Hepatocyte (in vitro differentiated cells): Measurements from ENCODE around the gene RSPH10B2. TPM values are rescaled to one million over a fixed set of nuclear protein-coding genes. Genes with fewer than 3 reads are reported as not detected.
"Not testable (repeated sequence)": the region's sequence is repeated elsewhere in the genome, so short reads cannot be mapped to it uniquely, and the experiment has no call there.

Experiments used
- DNase-seq: peaks from one replicate; pipeline ENCODE4 v3.0.0-alpha.2; 2016; ENCODE audit warnings: low spot score
- H2AFZ ChIP-seq: fragments of 200-600 bp; sonication (generic); 2 replicates; pipeline ENCODE4 v1.6.0; 2016; ENCODE audit warnings: antibody characterized with exemption, mild to moderate bottlenecking
- H3K27ac ChIP-seq: fragments of 200-600 bp; sonication (generic); 2 replicates; pipeline ENCODE4 v1.5.1; 2016; ENCODE audit warnings: mild to moderate bottlenecking
- H3K27me3 ChIP-seq: fragments of 200-600 bp; sonication (generic); 2 replicates; pipeline ENCODE4 v1.6.1; 2016
- H3K36me3 ChIP-seq: fragments of 200-600 bp; sonication (generic); replicated peaks from 2 replicates; pipeline ENCODE4 v1.5.1; 2016; ENCODE audit warnings: low read depth; ENCODE audit not compliant: insufficient read depth
- H3K4me1 ChIP-seq: fragments of 200-600 bp; sonication (generic); 2 replicates; pipeline ENCODE4 v1.5.1; 2016; ENCODE audit warnings: mild to moderate bottlenecking, moderate library complexity; ENCODE audit not compliant: insufficient read depth
- H3K4me2 ChIP-seq: fragments of 200-600 bp; sonication (generic); 2 replicates; pipeline ENCODE4 v1.6.0; 2016
- H3K4me3 ChIP-seq: fragments of 200-600 bp; sonication (generic); 2 replicates; pipeline ENCODE4 v1.5.1; 2016; ENCODE audit warnings: mild to moderate bottlenecking
- H3K79me2 ChIP-seq: fragments of 200-600 bp; sonication (generic); 2 replicates; pipeline ENCODE4 v1.6.0; 2017; ENCODE audit warnings: mild to moderate bottlenecking
- H3K9me2 ChIP-seq: fragments of 200-600 bp; sonication (generic); replicated peaks from 2 replicates; pipeline ENCODE4 v1.6.0; 2017; ENCODE audit warnings: mild to moderate bottlenecking; ENCODE audit not compliant: insufficient read depth
- H3K9me3 ChIP-seq: fragments of 200-600 bp; sonication (generic); 2 replicates; pipeline ENCODE4 v1.5.1; 2016; ENCODE audit warnings: low read depth, mild to moderate bottlenecking
- H4K20me1 ChIP-seq: fragments of 200-600 bp; sonication (generic); 2 replicates; pipeline ENCODE4 v1.6.0; 2016; ENCODE audit warnings: mild to moderate bottlenecking; ENCODE audit not compliant: insufficient read depth, poor library complexity, severe bottlenecking
- WGBS: methylation state at CpG from one replicate; pipeline ENCODE4 v1.1.6; 2016; ENCODE audit warnings: low lambda C conversion rate; ENCODE audit errors: missing lambda C conversion rate; 5-methylcytosine and 5-hydroxymethylcytosine counted together
- polyA plus RNA-seq: library from polyadenylated mRNA; unstranded; fragments of >200 nt; fragmentation: Nextera tagmentation; extraction: Ambion mirVana; gene quantifications from 2 replicates; pipeline ENCODE4 v1.2.1, GENCODE V29; 2016
- total RNA-seq: library from RNA; depleted of rRNA; stranded (reverse); fragments of >200 nt; gene quantifications from 2 replicates; pipeline ENCODE4 v1.2.3, GENCODE V29; 2014

The RSPH10B2 gene
- total and polyA plus RNA-seq, 2 experiments from 2014 or later: not detected

DNA sequence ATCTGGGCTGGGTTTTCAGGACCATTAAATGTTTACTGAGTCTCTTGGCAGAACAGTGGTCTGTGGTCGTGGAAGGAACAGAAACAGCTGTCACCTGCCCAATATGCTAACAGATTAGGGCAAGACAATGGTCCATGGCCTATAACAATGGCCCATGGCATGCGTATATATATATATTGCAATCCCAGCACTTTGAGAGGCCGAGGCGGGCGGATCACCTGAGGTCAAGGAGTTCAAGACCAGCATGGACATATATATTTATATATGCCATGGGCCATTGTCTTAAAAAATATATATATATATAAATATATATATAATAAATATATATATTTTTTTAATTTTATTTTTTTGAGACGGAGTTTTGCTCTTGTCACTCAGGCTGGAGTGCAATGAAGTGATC lies 27.7 kb downstream of the RSPH10B2 start:
- not testable (repeated sequence) for H3K79me2 ChIP-seq, H3K27ac ChIP-seq, H3K4me1 ChIP-seq, H3K9me3 ChIP-seq, H2AFZ ChIP-seq, H3K36me3 ChIP-seq, H4K20me1 ChIP-seq, H3K4me3 ChIP-seq, DNase-seq, H3K27me3 ChIP-seq, H3K9me2 ChIP-seq, H3K4me2 ChIP-seq
- 95% methylated on average over 5 of the region's 6 CpGs for WGBS

GRCh38 chr7:6789353-6789752 lies 35.5 kb downstream of the RSPH10B2 start:
- not testable (repeated sequence) for DNase-seq, H4K20me1 ChIP-seq, H3K36me3 ChIP-seq, H3K9me3 ChIP-seq, H2AFZ ChIP-seq, H3K4me2 ChIP-seq, H3K27me3 ChIP-seq, H3K79me2 ChIP-seq, H3K27ac ChIP-seq, H3K9me2 ChIP-seq, H3K4me3 ChIP-seq, H3K4me1 ChIP-seq
- no CpG with 5 or more reads among the region's 13 CpGs for WGBS

DNA sequence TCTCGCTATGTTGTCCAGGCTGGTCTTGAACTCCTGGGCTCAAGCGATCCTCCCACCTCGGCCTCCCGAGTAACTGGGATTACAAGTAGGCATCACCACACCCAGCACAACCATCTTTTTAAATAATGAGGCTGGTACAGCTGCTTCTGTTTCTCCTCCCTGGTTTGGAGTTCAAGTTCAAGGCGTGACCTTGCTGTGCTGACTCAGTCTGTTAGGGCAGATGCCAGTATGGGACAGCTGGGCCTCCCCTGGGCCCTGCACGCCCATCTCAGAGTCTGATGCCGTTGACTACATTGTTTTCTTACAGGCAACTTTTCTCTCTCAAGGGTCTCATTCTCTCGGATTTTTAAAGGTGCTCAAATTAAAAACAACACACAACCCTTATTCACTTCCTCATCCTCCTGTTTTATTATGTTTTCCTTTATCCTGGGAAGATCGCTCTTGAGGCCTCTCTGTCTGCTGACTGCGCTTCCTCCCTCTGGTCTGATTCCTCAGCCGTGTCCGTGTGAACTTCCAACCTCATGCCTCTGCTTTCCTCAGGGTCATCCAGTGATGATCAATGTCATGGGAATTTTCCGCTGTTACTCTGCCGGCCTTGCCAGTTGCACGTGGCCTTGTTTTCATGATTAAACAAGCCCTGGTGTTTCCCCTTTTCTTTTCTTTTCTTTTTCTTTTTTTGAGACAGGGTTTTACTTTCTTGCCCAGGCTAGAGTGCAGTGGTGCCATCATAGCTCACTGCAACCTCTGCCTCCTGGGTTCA lies 38.4 kb downstream of the RSPH10B2 start:
- not testable (repeated sequence) for H4K20me1 ChIP-seq

DNA sequence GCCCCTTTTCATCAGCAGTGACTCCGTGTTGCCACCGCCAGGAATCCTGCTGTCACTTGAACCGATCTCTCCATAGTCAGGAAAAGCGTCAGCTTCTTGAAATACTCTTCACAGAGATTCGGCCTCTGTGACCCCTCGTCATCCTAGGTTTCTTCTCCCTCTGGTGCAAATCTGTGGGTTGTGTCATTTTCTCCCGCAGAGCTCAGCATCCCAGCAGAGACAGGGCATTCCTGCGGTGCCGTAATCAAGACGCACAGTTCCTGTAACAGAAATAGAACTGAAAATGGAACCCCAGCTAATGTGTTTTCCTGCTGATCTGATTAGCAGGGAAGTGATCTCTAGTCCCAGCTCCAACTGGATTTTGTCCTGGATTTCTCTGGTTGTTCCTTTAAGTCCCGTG lies 40.4 kb downstream of the RSPH10B2 start:
- WGBS: 88% methylated on average over 3 of the region's 11 CpGs
- H3K9me2 ChIP-seq, H4K20me1 ChIP-seq, H3K9me3 ChIP-seq, H3K36me3 ChIP-seq, H3K4me2 ChIP-seq, H3K79me2 ChIP-seq, H3K27me3 ChIP-seq, H3K4me3 ChIP-seq, H3K27ac ChIP-seq, DNase-seq, H3K4me1 ChIP-seq, H2AFZ ChIP-seq: not testable (repeated sequence)

More for the DNA sequence above, 38.4 kb downstream of the RSPH10B2 start:
- not testable (repeated sequence) for H3K9me3 ChIP-seq, H3K4me1 ChIP-seq, H3K4me2 ChIP-seq, H3K36me3 ChIP-seq, H3K4me3 ChIP-seq, H3K27ac ChIP-seq, H3K79me2 ChIP-seq, H3K27me3 ChIP-seq, H2AFZ ChIP-seq, H3K9me2 ChIP-seq
- 100% methylated on average over 5 of the region's 15 CpGs for WGBS
- DNase-seq: peak; percentile 7

- not testable (repeated sequence) for H3K79me2 ChIP-seq, H3K36me3 ChIP-seq, H3K4me2 ChIP-seq, H2AFZ ChIP-seq, H3K9me2 ChIP-seq, DNase-seq, H3K27ac ChIP-seq, H3K27me3 ChIP-seq, H3K9me3 ChIP-seq, H4K20me1 ChIP-seq, H3K4me3 ChIP-seq, H3K4me1 ChIP-seq
- WGBS: 72% methylated on average over 5 of the region's 5 CpGs
These were observed 43.3 kb downstream of the RSPH10B2 start for GRCh38 chr7:6797218-6797617.

DNA sequence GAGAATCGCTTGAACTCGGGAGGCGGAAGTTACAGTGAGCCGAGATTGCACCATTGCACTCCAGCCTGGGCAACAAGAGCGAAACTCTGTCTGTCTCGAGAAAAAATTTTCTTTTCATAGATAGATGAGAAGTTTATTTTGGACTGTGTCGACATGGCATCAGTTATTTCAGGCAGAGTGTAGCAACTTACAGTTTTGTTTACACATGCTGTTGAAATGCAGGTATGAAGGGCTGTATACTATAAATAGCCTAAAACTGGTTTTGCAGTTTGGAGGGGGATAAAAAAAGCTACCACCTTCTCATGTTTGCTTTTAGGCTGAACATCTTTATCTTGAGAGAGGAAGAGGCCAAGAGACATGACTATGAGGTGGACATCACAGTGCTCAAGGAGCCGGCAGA lies 44.1 kb downstream of the RSPH10B2 start:
- WGBS: 80% methylated on average over 1 of the region's 8 CpGs
- not testable (repeated sequence) for H3K9me3 ChIP-seq, DNase-seq, H2AFZ ChIP-seq, H3K27me3 ChIP-seq, H3K9me2 ChIP-seq, H3K4me3 ChIP-seq, H3K4me2 ChIP-seq, H4K20me1 ChIP-seq, H3K36me3 ChIP-seq, H3K79me2 ChIP-seq, H3K27ac ChIP-seq, H3K4me1 ChIP-seq

- not testable (repeated sequence) for H2AFZ ChIP-seq, H3K36me3 ChIP-seq, DNase-seq, H4K20me1 ChIP-seq, H3K4me1 ChIP-seq, H3K9me3 ChIP-seq, H3K4me2 ChIP-seq, H3K27ac ChIP-seq, H3K9me2 ChIP-seq, H3K79me2 ChIP-seq, H3K4me3 ChIP-seq, H3K27me3 ChIP-seq
- WGBS: no CpG with 5 or more reads among the region's 12 CpGs
These were observed 46.0 kb downstream of the RSPH10B2 start for GRCh38 chr7:6799887-6800286.

DNA sequence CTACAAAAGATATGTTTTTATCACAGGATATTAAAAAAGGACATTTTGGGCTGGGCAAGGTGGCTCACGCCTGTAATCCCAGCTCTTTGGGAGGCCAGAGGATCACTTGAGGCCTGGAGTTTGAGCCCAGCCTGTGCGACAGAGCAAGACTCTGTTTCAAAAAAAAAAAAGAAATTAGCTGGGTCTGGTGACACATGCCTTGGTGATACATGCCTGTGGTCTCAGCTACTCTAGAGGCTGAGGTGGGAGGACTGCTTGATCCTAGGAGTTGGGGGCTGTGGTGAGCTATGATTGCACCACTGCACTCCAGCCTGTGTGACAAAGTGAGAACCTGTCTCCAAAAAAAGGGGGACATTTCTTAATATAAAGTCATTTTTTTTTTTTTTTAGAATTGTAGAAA lies 46.4 kb downstream of the RSPH10B2 start:
- not testable (repeated sequence) for H3K27ac ChIP-seq, H3K79me2 ChIP-seq, H2AFZ ChIP-seq, H3K9me2 ChIP-seq, H3K9me3 ChIP-seq, H3K36me3 ChIP-seq, H3K27me3 ChIP-seq, H3K4me1 ChIP-seq, DNase-seq, H3K4me3 ChIP-seq, H4K20me1 ChIP-seq, H3K4me2 ChIP-seq
- WGBS: 100% methylated on average over 2 of the region's 2 CpGs

DNA sequence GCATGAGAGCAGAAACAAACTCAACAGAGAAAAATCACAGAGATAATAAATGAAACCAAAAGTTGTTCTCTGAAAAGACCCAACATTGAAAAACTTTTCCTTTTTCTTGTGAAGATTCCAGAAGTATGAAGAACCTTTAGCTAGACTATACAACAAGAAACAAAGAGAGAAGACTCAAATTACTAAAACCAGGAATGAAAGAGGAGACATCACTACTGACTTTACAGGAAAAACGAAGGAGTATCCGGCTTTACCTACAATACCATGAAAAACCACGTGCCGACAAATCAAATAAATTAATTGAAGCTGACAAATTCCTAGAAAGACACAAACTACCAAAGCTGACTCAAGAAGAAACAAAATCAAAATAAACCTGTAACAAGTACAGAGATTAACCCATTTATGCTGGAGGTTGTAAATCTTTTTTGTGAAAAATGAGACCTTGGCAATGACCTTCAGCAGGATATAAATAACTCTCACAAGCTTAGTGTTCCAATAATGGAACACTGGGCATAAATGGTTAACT lies 53.6 kb downstream of the RSPH10B2 start:
- not testable (repeated sequence) for H3K36me3 ChIP-seq, H3K4me1 ChIP-seq, H3K9me2 ChIP-seq, H2AFZ ChIP-seq, H3K27ac ChIP-seq, DNase-seq, H3K27me3 ChIP-seq, H3K9me3 ChIP-seq, H3K4me2 ChIP-seq, H3K4me3 ChIP-seq, H3K79me2 ChIP-seq, H4K20me1 ChIP-seq
- 96% methylated on average over 4 of the region's 4 CpGs for WGBS
